ENCODE results near the gene NEK8.
"Not testable (repeated sequence)": the region's sequence is repeated elsewhere in the genome, so short reads cannot be mapped to it uniquely, and the experiment has no call there.

NEK8 gene

DNA sequence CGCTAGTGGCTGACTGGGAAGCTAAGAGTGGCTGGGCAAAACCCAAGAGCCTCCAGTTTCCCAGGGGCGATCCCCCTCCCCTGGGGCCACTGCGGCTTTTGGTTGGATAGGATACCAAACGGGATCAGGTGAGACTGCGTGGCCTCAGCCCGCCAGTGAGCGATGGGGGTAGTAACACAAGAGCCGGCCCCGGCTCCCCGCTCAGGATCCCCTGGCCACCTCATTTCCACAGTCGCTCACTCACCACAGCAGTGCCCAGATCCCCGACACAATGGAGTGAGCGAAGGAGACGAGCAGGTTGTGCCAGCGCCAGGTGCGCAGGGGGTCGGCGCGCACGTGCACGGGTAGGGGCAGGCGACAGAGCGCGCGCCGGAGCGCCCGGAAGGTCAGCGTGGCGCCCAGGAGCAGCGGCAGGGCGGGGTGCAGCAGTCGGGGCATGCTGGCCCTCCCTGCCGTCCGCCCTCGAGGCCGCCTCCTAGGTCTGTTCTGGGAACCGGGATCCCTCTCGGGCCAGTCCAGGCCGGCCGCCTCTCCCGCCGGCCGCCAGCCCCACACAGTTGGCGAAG, 2.8 kb upstream of the NEK8 start:
- no peak for DNase-seq (ENCODE audit: low spot score)

DNA sequence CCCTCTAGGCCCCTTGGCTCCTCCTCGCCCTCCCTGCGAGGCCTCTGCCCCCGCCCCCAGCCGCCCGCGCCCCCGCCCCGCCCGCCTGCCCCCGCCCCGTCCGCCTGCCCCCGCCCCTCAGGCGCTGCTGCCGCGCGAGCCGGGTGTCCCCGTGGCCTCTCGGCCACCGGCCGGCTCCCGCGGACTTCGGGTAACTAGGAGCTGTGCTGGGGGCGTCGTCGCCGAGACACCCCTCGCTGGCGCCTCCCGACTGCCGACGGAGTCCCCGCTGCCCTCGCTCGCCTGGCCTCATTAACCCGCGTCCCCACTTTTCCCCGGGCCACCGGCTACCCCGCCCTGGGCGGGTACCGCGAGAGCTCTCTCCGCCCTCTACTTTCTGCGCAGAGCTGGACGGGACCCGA, 2.4 kb upstream of the NEK8 start, which contains the start of gene TLCD1:
TSS of gene TLCD1 (minus strand) at position 8 of the 401 bp plus-strand sequence. CDS start 136 bp downstream, outside the sequence.
- peak; percentile 93 for DNase-seq (ENCODE audit: low spot score)

DNA sequence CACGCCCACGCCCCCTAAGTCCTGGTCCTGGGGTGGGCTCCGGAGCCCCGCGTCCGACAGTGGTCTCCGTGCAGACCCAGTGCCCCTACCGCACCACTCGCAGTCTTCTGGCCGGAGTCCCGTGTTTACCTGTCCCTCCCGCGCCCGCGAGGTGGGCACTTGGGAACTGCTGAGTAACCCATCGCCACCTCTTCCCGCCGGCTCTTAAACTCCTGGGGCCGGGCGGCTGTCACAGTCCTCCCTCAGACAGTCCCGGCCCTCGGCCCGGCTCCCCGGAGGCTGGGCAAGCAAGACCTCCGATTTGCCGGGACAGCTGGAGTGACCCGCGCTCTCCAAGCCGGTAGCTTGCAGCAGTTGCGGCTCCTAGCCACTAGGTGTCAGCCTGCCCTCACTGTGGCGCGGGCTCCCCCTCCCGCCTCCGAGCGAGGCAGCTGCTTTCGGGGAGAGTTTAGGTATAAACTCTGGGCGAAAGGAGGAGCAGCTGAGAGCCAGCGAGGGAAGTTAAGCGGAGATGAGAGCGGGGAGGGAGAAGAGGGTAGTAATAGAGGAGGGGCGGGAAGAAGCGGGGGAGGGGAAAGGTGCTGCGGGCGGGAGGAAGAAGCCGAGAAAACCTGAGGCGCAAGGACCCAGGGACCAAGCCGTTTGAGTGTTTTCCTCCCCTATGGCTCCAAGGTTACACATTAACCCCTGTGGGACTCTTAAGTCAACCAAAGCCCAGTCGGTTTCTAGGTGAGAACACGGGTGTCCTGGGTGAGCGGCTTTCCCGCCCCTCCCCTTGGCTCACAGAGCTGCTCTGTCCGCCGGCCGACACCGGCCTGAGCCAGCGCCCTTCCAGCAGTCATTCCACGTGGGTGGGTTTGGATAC, 1.7 kb upstream of the NEK8 start:
- peak; percentile 90 for DNase-seq (ENCODE audit: low spot score)

DNA sequence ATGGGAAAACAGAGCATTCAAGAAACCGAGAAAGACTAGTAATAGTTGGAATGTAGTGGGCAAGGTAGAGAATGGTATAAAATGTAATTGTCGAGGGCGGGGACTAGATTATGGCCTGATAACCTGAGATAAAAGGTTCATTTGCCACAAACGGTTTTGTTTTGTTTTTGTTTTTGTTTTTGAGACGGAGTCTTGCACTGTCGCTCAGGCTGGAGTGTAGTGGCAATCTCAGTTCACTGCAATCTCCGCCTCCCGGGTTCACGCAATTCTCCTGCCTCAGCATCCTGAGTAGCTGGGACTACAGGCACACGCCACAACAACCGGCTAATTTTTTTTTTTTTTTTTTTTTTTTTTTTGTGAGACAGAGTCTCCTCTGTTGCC, 1.4 kb downstream of the NEK8 start:
- DNase-seq (ENCODE audit: low spot score) = no peak

DNA sequence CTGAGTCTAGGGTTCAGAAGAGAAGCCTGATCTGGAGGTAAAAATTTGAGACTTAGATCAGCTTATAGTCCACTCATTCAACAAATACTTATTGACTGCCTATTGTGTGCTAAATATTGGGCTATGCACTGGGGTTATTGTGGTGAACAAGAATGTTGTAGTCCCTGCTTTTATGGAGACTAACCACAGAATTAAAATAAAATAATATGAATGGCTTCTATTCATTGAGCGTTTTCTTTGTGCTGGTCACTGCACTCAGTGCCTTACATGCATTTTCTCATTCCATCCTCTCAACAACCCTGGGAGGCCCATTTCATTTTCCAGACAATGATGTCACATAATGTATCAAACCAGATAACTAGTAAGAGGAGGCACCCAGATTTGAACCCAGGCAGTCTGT, 4.8 kb downstream of the NEK8 start:
- DNase-seq (ENCODE audit: low spot score) = no peak

DNA sequence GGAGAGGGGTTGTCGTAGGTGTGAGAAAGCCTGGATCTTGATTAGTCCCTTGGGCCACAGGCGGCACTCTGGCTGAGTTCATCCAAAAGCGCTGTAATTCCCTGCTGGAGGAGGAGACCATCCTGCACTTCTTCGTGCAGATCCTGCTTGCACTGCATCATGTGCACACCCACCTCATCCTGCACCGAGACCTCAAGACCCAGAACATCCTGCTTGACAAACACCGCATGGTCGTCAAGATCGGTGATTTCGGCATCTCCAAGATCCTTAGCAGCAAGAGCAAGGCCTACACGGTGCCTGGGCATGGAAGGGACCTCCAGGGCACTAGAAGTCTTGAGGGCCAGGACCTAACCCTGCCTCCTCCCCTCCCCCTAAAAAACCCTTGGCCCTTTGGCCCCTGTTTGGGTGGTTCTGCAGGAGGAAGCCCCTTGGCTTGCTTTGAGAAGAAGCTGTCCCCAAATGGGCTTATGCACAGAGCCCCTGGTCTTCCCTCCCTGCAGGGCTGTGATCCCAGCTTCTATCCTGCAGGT, 6.2 kb downstream of the NEK8 start:
- DNase-seq (ENCODE audit: low spot score) = no peak

DNA sequence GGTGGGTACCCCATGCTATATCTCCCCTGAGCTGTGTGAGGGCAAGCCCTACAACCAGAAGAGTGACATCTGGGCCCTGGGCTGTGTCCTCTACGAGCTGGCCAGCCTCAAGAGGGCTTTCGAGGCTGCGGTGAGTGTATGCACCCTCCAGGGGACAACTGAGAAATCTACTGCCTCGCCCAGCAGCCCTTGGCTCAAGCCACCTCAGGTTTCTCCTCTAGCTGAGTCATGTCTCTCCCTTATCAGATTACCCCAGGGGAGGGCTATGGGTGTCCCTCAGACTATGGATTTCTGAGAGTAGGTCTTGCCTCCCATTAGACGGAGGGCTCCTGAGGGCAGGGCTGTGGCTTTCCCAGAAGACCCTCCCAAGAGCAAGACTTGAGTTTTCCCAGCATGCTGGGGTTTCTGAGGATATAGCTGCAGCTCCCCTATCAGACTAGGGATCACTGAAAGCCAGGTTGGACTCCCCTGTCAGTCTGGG, 6.7 kb downstream of the NEK8 start:
- DNase-seq (ENCODE audit: low spot score) = no peak

DNA sequence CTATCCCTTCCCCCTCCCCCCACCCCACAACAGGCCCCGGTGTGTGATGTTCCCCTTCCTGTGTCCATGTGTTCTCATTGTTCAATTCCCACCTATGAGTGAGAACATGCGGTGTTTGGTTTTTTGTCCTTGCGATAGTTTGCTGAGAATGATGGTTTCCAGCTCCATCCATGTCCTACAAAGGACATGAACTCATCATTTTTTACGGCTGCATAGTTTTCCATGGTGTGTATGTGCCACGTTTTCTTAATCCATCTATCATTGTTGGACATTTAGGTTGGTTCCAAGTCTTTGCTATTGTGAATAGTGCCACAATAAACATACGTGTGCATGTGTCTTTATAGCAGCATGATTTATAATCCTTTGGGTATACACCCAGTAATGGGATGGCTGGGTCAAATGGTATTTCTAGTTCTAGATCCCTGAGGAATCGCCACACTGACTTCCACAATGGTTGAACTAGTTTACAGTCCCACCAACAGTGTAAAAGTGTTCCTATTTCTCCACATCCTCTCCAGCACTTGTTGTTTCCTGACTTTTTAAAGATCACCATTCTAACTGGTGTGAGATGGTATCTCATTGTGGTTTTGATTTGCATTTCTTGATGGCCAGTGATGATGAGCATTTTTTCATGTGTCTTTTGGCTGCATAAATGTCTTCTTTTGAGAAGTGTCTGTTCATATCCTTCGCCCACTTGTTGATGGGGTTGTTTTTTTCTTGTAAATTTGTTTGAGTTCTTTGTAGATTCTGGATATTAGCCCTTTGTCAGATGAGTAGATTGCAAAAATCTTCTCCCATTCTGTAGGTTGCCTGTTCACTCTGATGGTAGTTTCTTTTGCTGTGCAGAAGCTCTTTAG, 7.6 kb downstream of the NEK8 start:
- not testable (repeated sequence) for DNase-seq (ENCODE audit: low spot score)

DNA sequence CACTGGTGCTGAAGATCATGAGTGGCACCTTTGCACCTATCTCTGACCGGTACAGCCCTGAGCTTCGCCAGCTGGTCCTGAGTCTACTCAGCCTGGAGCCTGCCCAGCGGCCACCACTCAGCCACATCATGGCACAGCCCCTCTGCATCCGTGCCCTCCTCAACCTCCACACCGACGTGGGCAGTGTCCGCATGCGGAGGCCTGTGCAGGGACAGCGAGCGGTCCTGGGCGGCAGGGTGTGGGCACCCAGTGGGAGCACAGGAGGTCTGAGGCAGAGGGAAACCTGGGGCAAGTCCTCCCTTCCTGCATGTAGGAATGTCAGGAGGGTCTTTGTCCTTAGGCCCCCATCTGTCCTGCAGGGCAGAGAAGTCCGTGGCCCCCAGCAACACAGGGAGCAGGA, 8.7 kb downstream of the NEK8 start:
- DNase-seq (ENCODE audit: low spot score) = no peak

DNA sequence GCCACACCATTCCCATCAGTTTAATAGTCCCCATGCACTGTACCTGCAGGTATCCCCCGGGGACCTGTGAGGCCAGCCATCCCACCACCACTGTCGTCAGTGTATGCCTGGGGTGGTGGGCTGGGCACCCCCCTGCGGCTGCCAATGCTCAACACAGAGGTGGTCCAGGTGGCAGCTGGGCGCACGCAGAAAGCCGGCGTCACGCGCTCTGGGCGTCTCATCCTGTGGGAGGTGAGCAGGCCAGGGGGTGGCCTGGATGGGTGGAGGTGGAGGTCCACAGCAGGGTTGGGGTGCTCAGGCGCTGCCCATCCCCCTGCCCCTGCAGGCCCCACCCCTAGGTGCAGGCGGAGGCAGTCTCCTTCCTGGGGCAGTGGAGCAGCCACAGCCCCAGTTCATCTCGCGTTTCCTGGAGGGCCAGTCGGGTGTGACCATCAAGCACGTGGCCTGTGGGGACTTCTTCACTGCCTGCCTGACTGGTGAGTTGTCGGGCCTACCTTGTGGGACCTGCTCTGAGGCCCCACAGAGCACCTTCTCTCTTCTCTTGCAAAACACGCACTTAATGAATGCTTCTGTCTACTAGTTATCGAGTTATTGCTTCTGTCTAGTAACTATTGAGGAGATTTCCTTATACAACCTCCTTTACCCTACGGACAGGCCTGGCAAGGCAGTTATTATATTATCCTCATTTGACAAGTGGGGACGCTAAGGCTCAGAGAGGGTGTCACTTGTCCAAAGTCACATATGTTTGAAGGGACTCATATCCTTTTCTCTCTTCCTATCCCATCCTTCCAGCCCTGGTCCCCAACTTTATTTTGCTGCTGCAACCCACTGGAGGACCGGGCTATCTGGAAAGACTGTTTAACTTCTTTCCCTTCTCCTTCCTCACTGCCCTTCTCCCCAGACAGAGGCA, 9.4 kb downstream of the NEK8 start:
- DNase-seq (ENCODE audit: low spot score) = no peak

DNA sequence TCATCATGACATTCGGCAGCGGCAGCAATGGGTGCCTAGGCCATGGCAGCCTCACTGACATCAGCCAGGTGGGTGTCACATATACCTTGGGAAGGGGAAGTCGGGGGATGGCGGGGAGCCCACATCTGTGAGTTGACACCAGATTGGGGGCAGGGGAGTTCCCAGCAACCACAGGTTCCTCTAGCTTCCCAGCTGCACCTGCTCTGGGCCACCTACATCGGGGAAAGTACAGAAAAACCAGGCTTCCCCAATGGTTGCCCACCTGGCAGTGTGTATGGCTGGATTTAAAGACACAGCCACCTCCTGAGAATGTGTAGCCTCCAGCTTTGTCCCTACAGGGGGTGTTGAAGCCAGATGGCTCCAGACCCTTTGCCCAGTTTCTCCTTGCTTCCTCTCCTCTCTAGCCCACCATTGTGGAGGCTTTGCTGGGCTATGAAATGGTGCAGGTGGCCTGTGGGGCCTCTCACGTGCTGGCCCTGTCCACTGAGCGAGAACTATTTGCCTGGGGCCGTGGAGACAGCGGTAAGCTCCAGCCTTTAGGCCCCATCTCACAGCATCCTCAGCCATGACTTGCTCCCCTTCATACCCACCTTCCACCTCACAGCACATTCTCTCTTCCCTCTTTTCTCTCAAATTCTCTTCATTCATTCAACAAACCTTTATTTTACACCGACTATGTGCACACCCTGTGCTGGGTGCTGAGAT, 10.2 kb downstream of the NEK8 start:
- DNase-seq (ENCODE audit: low spot score) = no peak

DNA sequence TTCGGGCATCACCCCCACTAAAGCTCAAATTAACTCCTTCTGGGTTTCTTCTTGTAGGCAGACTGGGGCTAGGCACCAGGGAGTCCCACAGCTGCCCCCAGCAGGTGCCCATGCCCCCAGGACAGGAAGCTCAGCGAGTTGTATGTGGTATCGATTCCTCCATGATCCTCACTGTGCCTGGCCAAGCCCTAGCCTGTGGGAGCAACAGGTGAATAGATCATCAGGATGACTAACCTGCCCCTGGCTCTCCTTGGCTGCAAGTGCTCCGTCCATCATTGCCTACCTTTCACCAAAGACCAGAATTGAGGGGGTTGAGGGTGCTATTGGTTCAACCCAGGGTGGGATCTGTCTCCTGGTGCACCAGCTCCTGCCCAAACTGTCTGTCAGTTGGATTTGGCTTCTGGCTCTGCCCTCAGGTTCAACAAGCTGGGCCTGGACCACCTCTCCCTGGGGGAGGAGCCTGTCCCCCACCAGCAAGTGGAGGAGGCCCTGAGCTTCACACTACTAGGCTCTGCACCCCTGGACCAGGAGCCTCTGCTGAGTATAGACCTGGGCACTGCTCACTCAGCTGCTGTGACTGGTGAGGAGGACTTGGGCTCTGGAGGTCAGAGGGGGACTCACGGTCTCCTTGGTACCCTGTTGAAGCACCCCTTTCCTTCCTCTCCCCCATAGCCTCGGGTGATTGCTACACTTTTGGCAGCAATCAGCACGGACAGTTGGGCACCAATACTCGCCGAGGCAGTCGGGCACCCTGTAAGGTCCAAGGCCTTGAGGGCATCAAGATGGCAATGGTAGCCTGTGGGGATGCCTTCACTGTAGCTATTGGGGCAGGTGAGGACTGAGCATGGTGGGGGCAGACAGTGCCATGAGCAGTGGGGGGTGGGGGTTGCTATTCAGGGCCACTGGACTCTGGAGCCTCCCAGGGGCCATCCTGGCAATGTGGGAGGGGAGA, 12.1 kb downstream of the NEK8 start:
- no peak for DNase-seq (ENCODE audit: low spot score)

DNA sequence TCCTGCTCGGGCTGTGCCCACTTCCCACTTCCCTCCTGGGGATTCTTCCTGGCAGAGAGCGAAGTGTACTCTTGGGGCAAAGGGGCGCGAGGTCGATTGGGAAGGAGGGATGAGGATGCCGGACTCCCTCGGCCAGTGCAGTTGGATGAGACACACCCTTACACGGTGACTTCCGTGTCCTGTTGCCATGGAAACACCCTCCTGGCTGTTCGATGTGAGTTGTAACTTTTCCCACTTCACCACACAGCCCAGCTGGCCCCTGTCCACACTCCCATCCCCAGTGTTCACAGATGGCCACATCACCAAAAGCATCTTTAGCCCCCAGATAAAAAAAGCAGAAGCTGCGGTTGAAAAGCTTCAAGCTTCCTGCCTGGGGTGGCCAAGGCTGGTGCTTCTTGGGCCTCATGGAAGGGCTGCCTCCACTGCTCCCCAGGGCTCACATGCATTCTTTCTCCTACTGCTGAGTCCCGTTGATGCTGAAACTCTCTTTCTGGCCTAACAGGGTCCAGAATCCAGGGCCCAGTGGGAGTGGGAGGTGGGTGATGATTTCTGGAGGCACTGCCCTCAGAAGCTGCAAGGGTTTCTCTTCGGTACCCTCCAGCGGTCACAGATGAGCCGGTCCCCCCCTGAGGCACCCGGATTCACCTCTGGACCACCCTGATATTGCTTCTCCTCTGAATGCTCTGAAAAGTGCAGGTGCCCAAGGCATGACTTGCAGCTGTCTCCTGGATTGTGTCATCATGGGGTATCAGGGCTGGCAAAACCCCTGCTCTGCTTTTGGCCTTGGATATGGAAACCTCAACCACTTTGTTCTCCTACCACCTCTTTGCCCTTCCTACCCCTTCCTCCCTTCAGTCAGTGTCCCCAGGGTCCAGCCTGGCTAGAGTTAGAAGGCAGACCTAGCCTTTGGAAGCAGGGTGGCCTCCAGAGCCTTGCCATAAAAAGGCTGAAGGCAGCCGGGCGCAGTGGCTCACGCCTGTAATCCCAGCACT, 13.1 kb downstream of the NEK8 start:
- DNase-seq (ENCODE audit: low spot score) = no peak

DNA sequence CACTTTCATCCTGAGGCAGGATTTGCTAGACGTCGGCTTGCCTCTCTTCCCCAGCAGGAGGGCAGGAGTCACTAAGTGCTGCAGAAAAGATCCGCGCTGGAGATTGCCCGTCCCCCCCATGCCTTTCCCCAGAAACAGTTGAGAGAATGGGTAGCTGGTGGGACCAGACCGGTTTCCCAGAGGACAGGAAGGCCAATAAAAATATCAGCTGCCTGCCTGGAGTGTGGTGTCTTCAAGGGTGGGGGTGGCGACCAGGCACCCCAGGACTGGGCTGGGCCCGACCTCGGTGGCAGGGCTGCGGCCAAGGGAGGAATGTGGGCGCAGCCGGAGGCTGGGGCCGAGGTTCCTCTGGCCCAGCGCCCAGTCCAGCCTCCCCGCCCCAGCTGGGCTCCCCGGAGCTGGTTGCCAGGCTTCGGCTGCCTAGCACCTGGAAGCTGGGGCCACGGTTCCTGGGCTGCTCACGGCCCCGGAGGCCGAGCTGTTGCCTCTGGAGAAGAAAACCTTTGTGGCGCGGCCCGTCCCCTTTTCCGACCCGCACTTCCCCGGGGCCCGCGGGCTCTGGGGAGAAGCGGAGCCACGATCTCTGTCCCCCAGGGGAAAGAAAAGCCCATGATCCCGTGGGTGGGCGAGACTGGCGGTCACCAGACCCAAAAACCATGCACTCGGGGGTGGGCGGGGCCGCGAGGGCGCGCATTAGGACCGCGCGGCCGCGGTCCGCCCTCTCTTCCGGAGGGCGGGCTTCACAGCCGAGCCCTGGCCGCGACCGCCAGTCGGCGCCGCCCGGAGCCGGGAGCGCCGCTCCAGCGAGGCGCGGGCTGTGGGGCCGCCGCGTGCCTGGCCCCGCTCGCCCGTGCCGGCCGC, 14.9 kb downstream of the NEK8 start, which contains the start of gene TRAF4:
TSS of gene TRAF4 (plus strand) at position 769 of the 861 bp plus-strand sequence. CDS start 102 bp downstream, outside the sequence.
- peak; percentile 94 for DNase-seq (ENCODE audit: low spot score)

DNA sequence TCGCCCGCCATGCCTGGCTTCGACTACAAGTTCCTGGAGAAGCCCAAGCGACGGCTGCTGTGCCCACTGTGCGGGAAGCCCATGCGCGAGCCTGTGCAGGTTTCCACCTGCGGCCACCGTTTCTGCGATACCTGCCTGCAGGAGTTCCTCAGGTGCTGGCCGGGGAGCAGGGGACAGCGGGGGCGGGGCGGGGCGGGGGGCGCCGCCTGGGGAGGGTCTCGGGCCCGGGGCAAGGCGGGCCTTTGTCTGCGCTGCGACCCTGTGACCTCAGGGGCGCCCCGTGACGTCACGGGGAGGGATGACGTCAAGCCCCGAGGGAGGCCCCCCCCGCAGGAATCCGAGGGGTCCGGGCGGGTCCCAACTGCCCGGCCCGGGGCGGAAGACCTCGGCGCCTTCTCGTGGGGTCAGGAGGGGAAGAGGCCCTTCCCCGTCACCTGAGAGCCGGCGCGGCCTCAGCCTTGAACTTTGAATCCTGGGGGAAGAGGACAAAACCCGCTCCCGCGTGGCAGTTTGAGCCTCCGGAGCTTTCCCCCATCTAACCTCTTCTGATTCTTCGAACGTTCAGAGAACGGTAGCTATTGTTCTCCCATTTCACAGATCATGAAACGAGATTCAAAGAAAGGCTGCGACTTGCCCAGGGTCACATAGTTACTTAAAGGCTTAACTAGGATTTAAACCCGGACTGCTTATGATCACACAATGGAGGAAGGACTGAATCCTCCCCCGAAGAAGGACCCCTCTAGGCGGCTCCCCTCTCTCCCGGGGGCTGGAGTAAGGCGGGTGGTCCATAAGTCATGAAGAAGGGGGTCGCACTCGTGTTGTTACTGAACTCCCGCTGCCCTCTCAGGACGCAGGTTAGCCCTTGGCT, 15.8 kb downstream of the NEK8 start:
- DNase-seq (ENCODE audit: low spot score) = peak; percentile 80

Measured in GM03348 (cell line).